HG03565 (cell line): ENCODE measurements around the gene MAP3K5.
"Not testable (repeated sequence)": the region's sequence is repeated elsewhere in the genome, so short reads cannot be mapped to it uniquely, and the experiment has no call there.

Experiments
- ATAC-seq: cut with Tn5 transposase; IDR thresholded peaks from one replicate; pipeline ENCODE4 v1.9.1; 2021; ENCODE audit warnings: mild to moderate bottlenecking, moderate library complexity; ENCODE audit not compliant: unreplicated experiment

The MAP3K5 gene, protein sequence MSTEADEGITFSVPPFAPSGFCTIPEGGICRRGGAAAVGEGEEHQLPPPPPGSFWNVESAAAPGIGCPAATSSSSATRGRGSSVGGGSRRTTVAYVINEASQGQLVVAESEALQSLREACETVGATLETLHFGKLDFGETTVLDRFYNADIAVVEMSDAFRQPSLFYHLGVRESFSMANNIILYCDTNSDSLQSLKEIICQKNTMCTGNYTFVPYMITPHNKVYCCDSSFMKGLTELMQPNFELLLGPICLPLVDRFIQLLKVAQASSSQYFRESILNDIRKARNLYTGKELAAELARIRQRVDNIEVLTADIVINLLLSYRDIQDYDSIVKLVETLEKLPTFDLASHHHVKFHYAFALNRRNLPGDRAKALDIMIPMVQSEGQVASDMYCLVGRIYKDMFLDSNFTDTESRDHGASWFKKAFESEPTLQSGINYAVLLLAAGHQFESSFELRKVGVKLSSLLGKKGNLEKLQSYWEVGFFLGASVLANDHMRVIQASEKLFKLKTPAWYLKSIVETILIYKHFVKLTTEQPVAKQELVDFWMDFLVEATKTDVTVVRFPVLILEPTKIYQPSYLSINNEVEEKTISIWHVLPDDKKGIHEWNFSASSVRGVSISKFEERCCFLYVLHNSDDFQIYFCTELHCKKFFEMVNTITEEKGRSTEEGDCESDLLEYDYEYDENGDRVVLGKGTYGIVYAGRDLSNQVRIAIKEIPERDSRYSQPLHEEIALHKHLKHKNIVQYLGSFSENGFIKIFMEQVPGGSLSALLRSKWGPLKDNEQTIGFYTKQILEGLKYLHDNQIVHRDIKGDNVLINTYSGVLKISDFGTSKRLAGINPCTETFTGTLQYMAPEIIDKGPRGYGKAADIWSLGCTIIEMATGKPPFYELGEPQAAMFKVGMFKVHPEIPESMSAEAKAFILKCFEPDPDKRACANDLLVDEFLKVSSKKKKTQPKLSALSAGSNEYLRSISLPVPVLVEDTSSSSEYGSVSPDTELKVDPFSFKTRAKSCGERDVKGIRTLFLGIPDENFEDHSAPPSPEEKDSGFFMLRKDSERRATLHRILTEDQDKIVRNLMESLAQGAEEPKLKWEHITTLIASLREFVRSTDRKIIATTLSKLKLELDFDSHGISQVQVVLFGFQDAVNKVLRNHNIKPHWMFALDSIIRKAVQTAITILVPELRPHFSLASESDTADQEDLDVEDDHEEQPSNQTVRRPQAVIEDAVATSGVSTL (N-terminal part only)

DNA sequence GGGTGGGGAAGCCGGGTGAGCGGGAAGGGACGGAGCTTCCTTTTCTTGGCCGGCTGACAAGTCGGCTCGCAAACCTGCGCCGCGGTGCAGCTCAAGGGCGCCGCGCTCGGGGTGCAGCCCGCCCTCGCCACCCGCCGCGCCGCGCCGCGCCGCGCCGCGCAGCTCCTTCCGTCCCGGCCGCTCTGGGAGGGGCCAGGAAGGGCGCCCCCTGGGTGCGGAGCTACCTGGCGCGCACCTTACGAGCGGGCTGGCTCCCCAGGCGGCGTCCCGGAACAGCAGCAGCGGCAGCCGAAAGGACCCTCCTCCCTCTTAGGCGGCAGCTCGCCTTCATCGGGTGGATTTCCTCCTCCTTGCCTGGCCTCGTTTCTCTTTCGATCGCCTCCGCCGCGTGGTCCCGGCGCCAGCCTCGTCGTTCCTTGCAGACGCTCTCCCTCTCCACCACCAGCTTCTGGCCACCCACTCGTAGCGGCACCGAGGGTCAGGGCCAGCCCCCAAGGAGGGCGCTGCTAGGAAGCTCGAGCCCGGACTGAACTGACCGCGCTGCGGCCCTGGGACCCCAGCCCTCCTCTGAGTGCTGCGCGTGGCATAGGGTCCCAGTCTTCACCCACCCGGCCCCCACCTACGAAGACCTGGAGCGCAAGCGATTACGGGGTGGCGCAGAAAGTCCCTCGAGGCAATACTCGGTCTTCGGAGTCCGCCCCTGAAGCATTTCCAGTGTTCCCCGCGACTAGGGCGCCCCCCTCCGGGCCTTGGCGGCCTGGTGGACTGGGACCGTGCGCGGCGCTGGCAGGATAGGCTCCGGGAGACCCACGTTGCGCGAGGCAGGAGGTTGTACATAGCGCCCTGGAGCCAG lies at the start of gene MAP3K5:
Gene MAP3K5 (minus strand): TSS at position 68 of the 853 bp plus-strand sequence. CDS start 320 bp downstream, outside the sequence.
- ATAC-seq = peak; percentile 42

DNA sequence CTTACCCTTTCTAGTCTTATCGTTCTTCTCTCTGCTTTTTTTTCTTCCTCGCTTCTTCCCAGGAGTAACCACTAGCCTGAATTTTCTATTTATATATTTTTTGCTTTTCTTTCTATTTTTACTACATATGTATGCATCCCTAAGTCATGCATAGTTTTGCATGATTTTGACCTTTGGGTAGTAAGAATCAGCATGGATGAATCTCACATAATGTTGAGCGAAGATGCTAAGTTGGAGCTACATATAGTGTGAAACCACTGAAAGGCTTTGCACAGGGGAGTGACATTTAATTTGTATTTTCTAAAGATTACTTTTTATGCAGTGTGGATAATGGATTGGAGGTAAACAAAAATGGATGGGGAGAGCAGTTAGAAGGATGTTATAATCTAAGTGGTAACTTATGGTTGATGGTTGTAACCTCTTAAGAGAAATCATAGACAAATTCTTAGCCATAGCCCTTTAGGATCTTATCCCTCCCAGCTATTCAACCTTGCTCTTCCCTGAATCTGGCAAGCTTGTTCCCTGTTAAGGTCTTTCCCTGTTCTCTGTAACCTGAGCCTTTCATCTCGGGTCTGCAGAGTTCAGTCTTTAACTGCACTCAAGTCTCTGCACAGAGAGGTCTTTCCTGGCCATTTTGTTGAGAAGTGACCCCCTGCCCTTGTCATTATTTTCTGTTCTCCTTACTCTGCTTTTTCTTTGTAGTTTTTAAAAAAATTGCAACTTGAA lies 48.2 kb upstream of the MAP3K5 start:
- no peak for ATAC-seq

DNA sequence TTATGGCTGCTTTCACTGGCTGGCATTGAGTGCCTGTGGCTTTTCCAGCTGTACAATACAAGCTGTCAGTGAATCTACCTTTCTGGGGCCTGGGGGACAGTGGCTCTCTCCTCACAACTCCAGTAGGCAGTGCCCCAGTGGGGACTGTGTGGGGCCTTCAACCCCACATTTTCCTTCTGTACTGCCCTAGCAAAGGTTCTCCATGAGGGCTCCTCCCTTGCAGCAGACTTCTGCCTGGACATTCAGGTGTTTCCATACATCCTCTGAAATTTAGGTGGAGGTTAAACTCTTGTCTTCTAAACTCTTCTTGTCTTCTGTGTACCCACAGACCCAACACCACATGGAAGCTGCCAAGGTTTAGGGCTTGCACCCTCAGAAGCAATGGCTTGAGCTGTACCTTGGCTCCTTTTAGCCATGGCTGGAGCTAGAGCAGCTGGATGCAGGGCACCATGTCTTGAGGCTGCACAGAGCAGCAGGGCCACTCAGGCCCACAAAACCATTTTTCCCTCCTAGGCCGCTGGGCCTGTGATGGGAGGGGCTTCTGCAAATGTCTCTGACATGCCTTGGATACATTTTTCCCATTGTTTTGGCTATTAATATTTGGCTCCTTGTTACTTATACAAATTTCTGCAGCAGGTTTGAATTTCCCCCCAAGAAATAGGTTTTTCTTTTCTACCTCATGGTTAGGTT lies 39.7 kb upstream of the MAP3K5 start:
- no peak for ATAC-seq

DNA sequence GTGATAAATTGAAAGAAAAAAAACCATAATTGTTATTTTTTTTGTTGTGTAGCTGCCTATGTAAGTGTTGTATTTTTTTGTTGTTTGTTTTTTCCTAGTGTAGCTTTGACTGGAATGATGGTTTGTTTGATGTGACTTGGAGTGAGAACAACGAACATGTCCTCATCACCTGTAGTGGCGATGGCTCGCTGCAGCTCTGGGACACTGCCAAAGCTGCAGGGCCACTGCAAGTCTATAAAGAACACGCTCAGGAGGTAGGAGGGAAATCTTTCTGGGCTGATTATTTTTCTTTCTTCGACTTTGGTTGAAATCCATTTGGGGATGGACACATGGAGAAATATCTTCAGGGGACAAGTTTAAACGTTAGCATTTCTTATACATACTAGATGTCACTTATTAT lies 33.9 kb upstream of the MAP3K5 start:
- no peak for ATAC-seq

DNA sequence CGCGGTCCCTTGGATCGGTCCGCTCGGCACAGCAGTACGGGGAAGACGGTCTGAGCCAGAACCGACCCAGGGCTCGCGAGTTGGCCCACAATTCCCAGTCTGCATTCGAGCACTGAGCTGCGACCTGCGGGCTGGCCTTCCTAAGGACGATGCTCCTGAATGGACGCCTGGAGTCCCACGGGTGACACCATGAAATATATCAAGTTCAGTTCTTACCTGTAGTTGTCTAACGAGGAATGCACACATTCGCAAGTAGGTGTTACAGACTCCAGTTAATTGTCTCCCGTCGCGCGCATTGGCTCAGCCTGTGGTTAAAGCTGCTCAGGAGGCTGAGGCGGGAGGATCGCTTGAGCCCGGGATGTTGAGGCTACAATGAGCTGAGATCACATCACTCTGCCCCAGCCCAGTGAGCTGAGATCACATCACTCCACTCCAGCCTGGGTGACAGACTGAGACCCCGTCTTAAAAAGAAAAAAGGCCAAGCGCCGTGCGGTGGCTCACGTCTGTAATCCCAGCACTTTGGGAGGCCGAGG lies 30.9 kb upstream of the MAP3K5 start:
- no peak for ATAC-seq

DNA sequence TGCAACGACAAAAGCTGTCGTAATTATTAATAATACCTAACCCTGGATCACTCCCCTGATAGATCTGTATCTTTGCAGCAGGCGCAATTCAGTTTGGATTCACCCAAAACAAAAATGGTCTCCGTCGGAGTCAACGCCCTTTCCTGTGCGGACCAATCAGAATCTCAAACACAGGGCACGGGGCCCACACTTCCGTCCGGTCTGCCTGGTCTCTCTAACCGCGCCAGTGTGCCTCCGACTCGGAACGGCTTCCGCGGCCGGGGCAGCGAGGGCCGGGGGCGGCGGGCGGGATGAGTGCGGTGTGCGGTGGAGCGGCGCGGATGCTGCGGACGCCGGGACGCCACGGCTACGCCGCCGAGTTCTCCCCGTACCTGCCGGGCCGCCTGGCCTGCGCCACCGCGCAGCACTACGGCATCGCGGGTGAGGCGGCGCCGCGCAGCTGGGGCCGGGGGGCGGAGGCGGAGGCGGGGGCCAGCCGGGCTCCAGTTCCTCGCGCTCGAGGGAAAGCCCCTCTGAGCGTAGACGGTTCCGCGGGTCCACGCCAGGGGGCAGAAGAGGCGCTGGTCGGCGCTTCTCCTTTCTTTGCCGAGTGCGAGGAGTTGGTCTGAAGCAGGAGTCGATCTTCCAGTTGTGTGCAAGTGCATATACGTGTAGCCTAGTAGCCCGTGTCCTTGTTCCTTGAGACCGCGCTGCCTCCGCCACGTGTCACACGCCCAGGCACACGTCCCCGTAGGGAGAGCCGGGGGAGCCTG lies 30.3 kb upstream of the MAP3K5 start, which contains the start of gene PEX7:
Gene PEX7 (plus strand): TSS at position 217 of the 752 bp plus-strand sequence. CDS start 74 bp downstream, at position 291.
- ATAC-seq = peak; percentile 84

DNA sequence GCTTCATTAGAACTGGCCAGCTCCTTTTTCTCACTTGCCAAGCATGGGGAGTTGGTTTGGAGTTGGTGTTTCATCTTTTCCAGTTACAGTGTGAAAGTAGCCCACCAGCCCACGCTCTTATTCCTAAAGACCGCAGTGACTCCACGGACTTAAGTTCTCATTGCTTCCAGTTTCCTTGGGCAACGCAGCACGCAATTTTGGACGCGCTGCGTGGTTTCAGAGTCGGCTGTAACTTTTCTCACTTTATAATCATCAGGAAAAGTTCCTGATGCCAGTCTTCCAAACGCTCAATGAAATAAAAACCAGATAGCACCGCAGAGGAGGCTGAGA lies 29.7 kb upstream of the MAP3K5 start:
- ATAC-seq = peak; percentile 2

DNA sequence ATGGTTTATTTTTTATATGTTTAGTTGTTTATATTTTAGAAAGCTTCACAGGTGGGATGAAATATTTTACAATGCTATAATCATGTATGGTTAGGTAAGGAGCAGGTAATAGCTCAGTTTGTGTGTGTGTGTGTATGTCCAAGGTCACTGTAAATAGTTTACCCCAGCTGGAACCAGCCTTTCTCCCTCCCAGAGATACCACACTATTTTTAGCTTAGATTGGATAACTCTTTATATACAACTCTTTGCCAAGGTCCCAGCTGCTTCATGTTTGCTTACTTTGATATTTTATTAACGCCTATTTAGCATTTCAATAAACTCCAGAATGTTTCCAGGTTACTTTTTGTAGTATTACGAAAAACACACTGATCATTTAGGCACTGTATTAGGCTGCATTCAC lies 28.3 kb upstream of the MAP3K5 start:
- ATAC-seq = no peak

DNA sequence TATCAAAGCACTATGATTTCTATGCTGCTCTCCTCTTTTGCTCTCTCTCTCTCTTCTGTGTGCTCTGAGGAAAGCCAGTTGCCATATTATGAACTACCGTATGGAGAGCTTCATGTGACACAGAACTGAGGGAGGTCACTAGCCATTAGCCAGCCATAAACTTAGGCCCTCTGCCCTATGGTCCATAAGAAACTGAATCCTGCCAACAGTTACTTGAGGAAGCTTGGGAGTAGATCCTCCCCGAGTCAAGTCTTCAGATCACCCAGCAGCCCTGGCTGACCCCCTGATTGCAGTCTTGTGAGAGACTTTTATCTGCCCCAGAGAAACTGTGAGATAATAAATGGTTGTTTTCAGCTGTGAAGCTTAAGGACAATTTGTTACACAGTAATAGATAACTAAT lies 24.4 kb upstream of the MAP3K5 start:
- no peak for ATAC-seq

DNA sequence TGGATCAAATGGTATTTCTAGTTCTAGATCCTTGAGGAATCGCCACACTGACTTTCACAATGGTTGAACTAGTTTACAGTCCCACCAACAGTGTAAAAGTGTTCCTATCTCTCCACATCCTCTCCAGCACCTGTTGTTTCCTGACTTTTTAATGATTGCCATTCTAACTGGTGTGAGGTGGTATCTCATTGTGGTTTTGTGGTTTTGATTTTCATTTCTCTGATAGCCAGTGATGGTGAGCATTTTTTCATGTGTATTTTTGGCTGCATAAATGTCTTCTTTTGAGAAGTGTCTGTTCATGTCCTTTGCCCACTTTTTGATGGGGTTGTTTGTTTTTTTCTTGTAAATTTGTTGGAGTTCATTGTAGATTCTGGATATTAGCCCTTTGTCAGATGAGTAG lies 23.3 kb upstream of the MAP3K5 start:
- ATAC-seq = not testable (repeated sequence)

DNA sequence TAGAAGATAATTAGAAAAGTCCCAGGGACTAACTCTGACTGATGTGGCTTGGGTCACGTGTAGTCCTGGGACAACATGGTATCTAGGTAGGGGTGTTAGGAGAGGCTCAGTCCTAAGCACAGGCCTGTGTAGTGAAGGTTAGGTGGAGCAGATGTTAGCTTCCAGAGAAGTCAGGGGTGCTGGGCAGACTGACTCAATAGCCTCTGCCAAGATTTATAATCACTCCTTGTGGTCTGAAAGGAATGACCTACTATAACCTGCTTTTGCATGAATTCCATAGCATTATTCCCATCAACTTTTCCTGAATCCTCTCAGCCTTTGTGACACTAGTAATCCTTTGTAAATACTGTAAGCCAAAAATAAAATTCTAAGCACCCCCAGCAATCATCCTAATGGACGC lies 19.9 kb upstream of the MAP3K5 start:
- ATAC-seq = no peak

DNA sequence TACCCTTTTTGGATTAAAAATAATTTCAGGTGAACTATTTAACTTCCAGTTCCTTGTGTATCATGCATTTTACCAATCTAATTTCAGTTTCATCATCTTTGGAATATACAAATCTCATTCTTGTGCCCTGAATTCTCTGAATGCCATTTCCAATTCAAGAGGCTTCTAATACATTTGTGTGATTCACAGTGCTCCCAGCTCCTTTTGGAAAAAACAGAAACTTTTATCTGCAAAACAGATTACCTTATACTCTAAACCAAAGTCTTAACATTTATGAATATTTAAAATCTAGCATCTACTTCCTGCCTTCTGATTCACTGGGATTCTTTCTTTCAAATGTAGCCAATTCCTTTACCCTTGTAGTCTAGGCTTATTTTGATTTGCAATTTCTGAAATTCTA lies 19.0 kb upstream of the MAP3K5 start:
- ATAC-seq = no peak

DNA sequence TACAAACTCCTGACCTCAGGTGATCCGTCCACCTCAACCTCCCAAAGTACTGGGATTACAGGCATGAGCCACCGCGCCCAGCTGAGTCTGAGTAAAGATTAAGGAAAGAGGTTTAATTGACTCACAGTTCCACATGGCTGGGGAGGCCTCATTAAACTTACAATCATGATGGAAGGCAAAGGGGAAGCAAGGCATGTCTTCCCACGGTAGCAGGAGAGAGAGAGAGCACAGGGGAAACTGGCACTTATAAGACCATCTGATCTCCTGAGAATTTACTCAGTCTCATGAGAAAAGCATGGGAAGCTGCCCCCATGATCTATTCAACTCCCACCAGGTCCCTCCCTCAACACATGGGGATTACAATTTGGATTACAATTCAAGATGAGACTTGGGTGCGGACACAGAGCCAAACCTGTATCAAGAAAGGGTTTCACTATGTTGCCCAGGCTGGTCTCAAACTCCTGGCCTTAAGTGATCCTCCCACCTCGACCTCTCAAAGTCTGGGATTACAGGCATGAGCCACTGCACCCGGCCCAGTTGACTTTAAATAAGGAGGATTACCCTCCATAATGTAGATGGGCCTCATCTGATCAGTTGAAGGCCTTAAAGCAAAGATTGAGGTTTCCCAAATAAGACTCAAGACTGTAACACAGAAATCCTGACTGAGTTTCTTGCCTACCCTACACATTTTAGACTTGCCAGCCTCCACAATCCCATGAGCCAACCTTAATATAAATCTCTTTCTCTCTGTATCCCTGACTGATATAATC lies 17.0 kb upstream of the MAP3K5 start:
- ATAC-seq = no peak

DNA sequence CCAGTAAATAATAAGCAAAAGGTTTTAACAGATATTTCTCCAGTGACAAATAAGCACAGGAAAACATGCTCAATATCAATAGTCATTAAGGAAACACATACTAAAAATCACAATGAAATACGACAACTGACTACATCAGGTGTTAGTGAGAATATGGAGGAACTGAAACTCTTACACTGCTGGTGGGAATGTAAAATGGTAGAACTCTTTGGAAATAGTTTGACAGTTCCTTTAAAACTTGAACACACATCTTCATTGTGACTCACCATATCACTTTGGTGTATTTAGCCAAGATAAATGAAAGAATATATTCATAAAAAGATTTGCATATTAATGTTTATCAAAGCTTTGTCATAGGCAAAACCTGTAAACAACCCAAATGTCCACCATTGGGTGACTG lies 11.3 kb upstream of the MAP3K5 start:
- ATAC-seq = no peak

DNA sequence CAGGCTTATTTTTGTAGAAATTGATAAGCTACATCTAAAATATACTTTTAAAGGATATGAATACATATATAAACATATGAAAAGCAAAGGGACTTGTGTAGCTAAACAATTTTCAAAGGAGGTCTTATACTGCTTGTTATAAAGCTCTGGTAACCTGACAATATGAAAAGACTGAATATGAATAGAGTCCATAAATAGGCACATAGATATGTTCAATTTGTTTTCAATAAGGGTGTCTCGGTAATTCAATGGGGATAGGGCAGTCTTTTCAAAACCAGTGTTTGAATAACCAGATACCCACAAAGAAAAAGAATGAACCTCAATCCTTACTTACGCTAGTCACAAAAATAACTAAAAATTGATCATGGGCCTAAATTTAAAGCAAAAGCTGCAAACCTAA lies 9.3 kb upstream of the MAP3K5 start:
- ATAC-seq = no peak

DNA sequence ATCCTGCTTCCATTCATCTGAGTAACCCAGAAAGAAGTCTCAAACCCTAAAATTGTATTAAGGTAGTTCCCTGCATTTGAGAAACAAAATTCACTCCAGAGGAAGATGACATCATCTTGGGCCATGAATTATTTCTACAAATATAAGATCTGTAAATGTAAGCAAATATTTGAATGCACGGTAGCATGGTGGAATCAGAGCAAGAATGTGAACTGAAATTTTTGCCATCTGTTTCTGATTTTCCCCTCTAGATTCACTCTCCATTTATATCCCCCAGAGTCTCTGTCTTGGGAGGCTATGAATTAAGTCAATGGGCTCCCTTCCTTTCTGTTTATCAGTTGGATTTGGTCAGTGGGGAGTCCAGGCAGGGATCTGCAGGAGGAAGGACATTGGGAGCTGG lies 5.8 kb upstream of the MAP3K5 start:
- no peak for ATAC-seq

DNA sequence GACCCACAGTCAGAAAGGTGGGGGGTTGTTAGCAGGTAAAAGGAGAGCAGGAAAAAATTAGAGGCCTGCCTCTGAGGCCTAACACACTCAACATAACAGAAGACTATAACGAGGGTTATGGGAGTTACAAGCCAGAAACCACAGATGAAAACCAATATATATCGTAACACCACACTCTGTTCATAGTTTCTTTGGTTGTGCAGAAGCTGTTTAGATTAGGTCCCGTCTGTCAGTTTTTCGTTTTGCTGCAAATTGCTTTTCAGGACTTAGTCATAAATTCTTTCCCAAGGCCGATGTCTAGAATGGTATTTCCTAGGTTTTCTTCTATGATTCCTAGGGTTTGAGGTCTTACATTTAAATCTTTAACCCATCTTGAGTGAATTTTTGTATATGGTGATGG lies 3.7 kb upstream of the MAP3K5 start:
- ATAC-seq = no peak
